ENCODE data around the gene MFRP. TPM values are rescaled to one million over a fixed set of nuclear protein-coding genes. Genes with fewer than 3 reads are reported as not detected.

The MFRP gene
- not detected in 2 replicates for total RNA-seq

DNA sequence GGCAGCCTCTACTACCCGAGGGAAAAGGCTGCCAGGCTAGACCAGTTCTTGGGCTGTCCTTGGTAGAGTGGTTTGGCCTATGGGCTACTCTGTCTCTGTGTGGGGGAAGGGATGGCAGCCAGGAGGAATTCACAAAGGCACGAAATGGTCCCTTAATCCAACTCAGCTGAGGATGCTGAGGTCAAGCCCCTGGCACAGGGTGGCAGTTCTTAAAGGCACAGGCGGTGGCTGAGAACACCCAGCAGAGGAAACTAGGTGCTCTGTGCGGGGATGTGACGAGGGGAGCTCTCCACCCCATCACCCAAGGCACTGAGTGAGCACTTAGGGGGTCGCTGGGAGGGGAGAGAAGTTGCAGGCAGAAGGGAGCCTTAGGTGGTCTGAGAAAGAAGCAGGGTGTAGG is at the start of gene MFRP:
Gene MFRP (minus strand): TSS at position 101 of the 400 bp plus-strand sequence. CDS start 192 bp downstream, outside the sequence.
- intact Hi-C loops (cut with micrococcal nuclease): no loop called here

DNA sequence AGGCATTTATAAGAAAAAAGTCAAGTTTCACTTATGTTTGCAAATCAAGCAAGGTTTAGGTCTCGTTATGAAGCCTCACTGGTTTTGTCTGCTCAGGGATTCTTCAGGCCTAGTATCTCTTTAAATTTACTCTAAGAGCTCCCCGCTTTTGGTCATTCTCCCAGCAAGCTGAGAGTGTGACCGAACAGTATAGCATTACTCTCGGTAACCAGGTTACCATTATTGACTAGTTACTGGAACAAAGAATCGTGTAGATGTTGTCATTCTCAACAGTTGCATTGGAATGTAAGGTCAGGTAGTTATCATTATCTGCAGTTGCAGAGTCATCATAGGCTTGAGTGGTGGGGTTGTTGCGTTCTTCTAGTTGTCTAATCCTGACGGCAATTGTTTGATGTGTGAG is 44.8 kb upstream of the MFRP start:
- intact Hi-C loops (cut with micrococcal nuclease): no loop called here

DNA sequence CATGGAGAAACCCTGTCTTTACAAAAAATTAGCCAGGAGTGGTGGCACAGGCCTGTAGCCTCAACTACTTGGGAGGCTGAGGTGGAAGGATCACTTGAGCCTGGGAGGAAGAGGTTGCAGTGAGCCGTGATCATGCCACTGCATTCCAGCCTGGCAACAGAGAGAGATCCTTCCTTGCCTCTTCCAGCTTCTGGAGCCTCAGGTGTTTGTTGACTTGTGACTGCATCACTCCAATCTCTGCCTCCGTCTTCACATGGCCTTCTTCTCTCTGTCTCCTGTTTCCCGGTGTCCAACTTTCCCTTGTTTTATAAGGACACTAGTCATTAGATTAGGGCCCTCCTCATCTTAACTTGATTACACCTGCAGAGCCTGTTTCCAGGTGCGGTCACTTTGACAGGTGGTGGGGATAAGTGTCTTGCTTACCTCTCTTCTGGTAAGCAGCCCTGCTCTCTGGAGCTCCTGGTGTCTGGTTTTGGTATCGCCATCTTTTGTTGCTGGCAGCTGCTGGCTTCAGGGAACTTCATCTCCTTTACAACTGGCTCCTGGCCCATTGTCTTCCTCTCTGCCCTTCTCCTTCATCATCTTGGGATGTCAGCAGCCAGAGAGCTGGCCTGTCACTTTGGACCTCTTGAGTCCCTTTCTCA is 43.2 kb upstream of the MFRP start:
- intact Hi-C loops (cut with micrococcal nuclease): loop anchor here (10.0 kb wide), 1 partner anchor 335 kb away; the partner anchor contains the start of gene NECTIN1

DNA sequence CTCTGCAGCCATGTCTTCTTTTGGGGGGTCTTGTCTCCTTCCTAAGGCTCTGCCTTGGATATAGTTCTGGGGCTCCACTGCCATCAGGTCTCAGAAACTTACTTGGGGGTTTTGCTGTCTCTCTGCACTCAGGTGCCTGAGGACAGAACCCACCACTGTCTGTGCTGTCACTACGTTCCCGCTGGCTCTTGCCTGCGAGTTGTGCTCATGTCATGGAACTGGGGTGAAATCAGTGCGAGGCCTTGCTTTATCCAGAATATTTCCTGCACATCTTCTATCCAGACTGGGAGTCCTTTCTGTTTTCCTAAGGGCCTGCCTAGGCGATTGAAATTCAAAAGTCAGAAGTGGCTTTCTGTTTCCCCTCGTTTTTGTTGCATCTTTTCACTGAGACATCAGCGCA is 41.6 kb upstream of the MFRP start:
- intact Hi-C loops (cut with micrococcal nuclease): loop anchor here (10.0 kb wide), 1 partner anchor 337 kb away; the partner anchor contains the start of gene NECTIN1

DNA sequence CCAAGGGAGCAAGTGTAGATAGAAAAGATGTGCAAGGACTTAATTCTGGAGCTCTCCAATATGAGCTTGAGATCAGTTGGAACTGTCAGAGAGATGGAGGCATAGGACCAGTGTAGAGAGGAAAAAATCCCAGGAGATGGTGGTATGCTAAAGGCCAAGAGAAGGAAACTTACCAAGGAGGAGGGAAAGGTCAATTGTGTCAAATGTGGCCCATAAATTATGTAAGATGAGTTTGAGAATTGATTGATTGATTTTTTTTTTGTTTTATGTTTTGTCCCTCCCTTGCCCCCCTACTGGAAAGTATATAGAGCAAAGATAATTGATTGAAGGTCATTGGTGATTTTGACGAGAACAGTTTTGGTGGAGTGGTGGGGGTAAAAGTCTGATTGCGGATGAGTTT is 37.8 kb upstream of the MFRP start:
- intact Hi-C loops (cut with micrococcal nuclease): loop anchor here (5.0 to 10.0 kb wide), 2 partner anchors 327 to 340 kb away; partner anchors contain the start of genes HYOU1 and NECTIN1

DNA sequence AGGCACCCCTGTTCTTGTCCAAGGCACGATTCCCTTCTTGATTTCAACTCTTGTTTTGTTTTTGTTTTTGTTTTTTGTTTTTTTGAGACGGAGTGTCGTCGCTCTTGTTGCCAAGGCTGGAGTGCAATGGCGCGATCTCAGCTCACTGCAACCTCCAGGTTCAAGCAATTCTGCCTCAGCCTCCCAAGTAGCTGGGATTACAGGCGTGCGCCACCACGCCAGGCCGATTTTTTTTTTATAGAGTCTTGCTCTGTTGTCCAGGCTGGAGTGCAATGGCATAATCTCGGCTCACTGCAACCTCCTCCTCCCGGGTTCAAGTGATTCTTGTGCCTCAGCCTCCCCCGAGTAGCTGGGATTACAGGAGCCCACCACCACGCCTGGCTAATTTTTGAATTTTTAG is 36.0 kb upstream of the MFRP start:
- intact Hi-C loops (cut with micrococcal nuclease): loop anchor here (5.0 to 10.0 kb wide), 2 partner anchors 325 to 342 kb away; partner anchors contain the start of genes HYOU1 and NECTIN1

DNA sequence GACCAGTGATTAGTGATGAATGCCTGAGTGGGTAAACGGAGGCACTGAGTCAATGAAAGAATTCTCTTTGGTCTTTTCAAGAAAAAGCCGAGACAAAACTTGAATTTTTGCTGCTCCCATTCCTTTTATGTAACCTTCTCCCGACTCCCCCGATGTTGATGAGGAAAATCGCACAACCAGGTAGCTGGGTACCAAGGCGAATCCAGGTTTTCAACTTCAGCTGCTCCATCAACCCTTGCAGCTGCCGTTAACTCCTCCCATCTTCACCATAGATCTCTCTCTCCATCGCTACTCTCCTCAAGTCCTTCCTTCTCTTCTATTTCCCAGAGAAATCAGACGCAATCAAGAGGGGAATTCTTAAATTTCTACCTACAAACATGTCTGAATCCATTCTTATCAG is 35.6 kb upstream of the MFRP start:
- intact Hi-C loops (cut with micrococcal nuclease): loop anchor here (5.0 to 10.0 kb wide), 2 partner anchors 325 to 343 kb away; partner anchors contain the start of genes HYOU1 and NECTIN1

DNA sequence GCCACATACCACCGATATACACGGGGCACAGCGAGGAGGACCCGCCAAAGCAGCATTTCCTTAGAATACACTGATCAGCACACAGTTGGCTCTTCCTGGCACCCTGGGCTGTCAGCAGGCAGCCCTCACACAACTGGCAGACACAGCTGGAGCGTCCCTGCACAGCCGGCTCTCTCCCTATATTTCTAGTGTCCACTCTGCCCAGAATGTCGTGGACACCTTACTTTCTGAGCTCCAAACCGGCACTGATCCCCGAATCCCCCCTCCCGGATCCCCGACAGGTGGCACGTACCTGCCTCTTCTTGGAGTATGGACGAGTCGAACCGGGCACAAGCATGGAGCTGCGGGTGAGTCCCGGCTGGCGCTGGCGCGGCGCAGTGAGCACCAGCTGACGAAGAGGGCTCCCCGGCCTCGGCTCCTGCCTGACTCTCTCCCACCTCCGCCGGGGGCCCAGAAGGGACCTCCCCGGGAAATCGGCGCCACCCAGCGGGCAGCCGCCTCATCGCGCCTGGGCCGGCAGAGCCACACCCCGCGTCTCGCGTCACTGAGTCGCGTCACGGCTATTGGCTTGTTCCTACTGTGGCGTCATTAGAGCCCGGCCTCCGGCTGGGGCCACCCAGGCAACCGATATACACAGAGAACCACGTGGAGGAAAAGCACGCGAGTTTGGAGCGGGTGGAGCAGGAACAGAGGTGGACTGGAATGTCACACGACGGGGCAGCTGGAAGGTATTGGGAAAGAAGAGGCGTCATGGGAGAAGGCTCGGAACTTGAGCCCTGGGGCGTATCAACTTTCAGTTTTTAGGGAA is 34.9 kb upstream of the MFRP start, which contains the start of gene USP2:
Gene USP2 (minus strand): TSS at position 510 of the 808 bp plus-strand sequence. CDS start 8,210 bp downstream, outside the sequence.
- intact Hi-C loops (cut with micrococcal nuclease): loop anchor here (1.0 to 10.0 kb wide), 8 partner anchors 17 to 343 kb away; partner anchors contain the start of genes CBL, HYOU1, NECTIN1 and RNF26

DNA sequence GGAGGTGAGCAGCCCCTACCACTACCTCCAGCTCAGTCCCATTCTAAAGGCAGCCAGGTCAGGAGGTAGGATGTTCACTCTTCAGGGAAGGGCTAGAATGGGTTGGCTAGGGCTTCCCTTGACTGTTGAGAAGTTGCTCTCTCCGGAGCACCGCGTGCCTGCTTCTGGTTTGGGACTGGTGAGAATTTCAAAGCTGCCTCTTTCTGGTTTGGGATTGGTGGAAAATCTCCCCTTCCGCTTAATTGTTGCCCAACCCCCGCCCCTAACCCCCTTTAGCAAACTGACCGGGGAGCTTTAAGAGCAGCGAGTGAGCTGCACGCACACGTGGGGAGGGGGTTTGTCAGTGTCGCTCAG is 34.3 kb upstream of the MFRP start:
- intact Hi-C loops (cut with micrococcal nuclease): loop anchor here (1.0 to 10.0 kb wide), 8 partner anchors 17 to 344 kb away; partner anchors contain the start of genes CBL, HYOU1, NECTIN1 and RNF26

DNA sequence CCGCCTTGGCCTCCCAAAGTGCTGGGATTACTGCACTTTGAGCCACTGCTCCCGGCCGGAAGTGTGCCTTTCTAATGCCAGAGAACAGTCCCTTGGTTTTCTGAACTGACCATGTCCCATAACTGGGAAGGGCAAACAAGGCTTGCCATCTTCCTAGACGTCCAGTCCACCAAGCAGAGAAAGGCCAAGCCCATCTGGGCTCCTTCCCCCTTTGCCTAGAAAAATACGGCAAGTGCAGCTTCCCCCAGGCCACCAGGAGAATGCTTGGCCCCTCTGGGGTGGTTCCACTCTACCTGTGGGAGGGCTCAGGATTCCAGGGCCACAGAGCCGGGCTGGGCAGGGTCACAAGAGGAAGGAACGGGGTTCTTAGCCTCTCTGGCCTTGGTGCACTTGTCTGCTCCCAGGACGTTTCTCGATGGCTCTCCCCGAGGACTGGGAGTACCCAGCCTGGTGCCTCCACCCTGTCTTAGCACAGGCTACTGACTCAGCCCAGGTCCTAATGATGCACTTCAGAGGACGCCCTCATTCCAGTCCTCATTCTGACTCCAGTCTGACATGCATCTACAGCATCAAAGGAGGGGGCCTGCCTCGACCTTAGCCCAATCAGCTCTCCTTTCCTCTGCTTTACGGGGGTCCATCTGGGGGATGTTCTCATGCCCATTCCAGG is 33.8 kb upstream of the MFRP start:
- intact Hi-C loops (cut with micrococcal nuclease): loop anchor here (2.0 to 10.0 kb wide), 3 partner anchors 173 to 345 kb away; partner anchors contain the start of genes CBL, HYOU1 and NECTIN1

DNA sequence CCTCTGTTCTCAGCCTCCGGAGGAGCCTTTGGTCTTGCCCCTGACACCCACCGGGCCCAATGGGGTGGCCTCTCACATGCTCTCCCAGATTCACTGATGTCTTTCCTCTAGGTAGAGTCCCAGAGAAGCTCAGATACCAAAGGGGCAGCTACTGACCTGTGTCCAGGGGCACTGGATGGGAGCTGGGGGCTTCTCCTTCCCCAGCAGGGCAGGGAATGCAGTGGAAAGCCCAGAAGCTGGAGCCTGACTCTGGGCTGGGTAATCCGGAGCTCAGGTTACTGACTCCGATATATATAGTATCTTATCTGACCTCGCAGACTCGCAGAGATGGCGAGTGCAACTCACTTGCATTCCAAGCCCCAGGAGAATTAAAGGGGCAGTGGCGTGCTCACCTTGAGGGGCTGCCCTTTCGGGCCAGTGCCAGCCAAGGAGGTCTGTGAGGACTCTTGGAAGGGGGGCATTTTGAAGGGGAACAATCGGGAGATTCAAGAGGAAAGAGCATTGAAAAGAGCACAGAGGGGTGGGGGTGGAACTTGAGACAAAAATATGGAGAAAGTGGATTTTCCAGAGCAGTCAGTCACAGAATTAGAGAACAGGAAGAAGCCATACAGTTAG is 32.5 kb upstream of the MFRP start:
- intact Hi-C loops (cut with micrococcal nuclease): no loop called here

DNA sequence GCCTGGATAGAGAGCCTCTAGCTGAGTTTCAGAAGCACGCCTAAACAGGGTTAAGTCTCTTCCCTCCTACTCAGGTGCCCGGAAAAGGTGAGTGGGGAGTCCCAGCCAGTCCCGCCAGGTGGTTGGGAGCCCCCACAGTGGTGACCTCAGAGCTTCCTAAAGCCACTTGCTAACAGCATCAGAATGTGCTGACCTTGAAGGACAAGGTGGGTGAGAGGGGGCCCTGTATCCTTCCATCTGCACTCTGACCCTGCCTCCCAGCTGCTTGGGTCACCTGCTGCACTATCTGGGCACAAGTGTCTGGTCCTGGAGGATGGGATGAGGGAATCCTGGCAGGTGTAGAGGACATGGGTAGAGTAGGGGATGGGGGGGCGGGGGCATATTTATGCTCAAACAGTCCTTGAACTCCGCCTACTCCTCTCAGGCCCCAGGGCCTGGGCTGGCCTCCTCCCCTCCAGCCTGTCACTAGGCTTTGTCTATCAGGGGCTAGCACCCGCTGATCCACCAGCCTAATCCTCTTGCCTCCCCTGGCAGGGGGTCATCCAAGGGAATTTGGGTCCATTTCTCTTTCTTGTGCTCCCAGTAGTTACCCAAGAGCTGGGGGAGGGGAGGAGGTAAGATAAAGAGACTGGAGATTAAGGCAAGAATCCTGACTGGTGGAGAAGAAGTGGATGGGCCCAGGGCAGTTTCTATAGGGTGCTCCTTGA is 31.6 kb upstream of the MFRP start:
- intact Hi-C loops (cut with micrococcal nuclease): no loop called here

DNA sequence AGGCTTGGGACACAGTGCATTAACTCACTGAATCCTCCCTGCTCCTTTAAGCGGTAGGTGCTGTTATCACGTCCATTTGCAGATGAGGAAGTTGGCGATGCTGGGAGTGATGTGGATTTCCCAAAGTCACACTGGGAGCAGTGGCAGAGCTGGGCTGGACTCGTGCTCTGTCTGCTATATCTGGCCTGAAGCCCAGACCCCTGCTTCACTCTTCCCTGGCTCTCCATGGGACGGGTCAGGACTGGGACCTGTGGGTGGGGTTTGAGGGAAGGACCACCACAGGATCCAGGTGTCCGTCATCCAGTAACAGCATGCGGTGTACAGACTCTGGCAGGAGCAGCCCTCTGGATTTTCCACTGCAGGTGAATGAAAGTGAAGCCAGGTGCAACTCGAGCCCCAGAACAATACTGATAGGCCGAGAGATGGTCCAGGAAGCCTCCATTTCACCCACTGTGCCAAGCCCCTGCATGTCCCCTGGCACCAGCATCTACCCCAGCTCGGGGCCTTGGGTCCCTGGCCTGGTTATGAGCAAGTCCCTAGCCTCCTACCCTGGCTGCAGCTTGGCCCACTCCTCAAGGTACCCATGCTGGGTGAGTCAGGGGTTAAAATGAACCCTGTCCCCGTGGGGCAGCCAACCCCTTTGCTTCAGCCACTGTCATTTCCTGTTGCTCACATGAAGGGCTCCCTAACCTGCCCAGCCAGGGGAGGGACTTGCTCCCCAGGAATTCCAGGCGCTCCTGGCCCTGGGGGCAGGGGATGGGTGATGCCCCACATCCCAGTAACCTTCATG is 30.8 kb upstream of the MFRP start:
- intact Hi-C loops (cut with micrococcal nuclease): no loop called here

DNA sequence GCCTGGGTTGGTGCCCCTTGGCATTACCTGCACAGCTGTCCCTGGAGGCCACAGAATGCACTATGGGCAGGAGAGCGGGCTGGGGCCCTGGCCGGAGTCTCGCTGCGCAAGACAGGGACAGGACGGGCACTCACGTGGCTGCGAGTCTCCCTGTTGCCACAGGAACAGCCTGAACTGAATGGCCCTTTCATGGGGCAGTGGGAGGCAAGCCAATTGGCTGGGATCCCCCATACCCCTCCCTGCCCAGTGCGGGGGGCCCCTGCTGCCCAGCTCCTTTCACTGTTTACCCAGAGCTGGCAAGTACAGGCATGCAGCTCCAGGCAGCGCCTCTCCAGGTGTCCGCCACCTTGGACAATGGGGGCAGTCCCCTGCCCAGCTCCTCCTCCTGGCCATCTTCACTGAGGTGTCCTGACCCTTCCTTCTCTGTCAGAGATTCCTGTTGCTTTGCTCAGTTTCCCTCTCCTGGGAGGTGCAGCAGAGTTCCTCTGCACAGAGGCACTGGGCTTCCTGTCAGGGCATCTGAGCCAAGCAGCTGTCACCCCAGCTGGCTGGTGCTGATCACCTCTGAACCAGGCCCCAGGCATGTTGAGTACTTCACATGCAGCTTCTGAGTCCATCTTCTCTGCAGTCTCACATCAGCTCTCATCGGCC is 29.8 kb upstream of the MFRP start:
- intact Hi-C loops (cut with micrococcal nuclease): no loop called here

DNA sequence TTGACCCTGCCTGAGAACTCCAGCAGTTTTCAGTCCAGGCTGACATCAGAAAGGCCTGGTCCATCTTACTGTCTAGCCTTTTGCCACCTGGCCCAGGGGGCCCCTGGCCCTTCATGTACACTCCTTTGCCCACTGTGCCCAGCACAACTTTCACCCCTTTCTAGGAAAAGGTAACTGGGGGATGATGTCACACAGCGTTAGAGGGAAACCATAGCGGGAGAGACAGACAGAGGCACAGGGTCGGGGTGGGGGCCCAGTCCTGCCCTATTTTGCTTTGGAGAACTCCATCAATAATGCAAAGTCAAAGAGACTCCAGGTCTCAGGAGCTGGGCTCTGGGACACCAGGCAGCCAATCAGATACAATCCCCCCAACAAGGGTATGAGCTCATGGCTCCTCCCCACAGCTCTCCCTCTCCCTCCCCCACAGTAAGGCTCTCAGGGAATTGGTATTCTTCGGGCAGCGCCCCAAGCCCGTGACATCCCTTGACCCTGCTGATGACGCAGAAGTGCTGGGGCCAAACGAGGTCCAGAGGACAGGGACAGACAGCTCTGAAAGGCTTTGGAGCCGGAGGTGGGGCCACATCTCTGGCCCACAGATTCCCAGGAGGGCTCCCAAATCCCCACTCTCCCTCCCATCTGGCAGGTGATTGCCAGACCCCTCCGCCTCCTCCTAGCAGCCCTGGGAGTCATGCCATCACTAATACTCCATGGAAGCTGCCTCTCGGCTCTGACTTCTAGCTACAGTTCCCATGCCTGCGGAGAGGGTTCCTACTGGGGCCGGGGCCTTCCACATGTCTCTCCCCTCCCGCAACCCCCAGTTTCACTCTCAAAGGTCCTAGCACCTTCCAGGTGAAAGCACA is 29.1 kb upstream of the MFRP start:
- intact Hi-C loops (cut with micrococcal nuclease): no loop called here

DNA sequence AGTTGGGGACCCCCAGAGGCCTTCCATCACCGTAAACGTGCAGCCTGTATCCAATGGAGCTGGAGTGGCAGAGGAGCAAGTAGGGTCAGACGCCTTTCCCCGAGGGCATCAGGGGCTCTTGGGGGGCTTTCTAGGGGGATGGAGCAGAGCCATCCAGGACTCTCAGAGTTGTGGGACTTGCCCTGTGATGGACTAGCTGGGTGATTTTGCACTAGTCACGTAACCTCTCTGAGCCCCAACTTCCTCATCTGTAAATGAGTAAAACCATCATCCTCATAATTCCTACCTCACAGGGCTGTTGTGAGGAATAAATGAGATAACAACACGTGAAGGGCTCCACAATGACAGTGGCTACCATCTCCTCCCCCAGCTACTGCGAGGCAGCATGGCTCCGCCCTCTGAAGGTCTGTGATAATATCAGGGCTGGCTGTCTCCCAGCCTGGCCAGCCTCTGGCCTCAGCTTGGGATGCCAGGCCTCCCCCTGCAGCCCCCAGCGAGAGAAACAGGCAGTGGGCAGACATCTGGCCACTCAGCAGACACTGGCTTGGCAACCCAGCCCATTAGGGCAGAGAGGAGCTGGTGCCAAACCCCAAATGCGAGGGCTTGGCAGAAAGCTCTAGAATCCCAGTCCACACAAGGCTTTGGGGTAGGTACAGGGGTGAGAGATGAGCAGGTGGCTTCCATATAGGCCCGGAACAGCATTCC is 28.3 kb upstream of the MFRP start:
- intact Hi-C loops (cut with micrococcal nuclease): loop anchor here (1.0 kb wide), 1 partner anchor 18 kb away; no protein-coding TSS in a partner anchor

DNA sequence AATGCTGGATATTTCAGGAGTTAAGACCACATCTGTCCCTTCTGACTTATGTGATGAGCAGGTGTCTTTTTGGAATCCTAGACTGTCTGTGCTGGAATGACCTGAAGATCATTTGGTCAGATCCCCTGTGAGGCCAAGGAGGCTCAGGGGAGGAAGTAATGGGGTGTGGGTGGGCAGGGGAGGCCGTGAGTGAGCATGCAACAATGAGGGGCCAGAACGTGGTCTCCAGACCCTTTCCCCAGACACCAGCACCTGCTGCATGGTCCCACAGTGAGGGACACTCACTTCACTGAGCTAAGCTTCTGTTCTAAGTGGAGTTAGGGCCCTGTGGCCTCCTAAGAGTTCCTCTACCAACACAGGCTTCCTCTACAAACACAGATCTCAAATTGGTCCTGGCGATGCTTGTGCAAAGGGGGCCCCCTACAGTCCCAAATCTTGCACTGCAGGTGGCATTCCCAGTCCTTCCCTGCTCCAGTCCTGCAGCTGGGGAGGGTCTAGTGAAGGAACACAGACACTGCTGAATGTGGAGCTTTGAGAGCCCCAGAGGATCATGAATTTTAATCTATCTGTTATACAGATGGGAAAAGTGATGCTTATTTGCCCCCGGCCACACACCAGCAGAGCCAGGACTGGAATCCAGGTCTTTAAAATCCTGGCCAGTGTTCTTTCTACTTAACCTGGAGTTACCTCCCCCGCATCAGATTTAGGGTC is 27.6 kb upstream of the MFRP start:
- intact Hi-C loops (cut with micrococcal nuclease): loop anchor here (1.0 kb wide), 1 partner anchor 18 kb away; no protein-coding TSS in a partner anchor
